ENCODE results near the gene RARRES2. TPM values are rescaled to one million over a fixed set of nuclear protein-coding genes. Genes with fewer than 3 reads are reported as not detected.
"Not testable (repeated sequence)": the region's sequence is repeated elsewhere in the genome, so short reads cannot be mapped to it uniquely, and the experiment has no call there.

The RARRES2 gene
- total RNA-seq, 1 donor from 2014 or later = 210 TPM

DNA sequence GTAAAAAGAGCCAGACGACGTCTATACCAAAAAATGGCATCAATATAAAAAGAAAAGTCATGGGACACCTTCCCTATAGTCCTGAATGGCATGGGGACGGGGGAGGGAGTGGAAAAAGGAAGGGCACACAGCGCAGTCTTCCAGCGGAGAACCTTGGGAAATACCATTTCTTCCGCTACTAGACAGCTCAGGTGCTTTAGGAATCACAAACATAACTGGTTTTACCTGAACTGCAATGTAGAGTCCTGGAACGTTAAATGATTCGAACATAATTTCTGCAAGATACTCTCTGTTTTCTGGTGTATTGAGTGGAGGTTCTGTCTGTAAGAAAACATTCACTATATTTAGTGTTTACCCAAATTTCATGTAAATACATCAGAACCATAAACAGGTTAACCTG, 46.4 kb downstream of the RARRES2 start:
- DNase-seq (ENCODE audit: low spot score) = not testable (repeated sequence)

DNA sequence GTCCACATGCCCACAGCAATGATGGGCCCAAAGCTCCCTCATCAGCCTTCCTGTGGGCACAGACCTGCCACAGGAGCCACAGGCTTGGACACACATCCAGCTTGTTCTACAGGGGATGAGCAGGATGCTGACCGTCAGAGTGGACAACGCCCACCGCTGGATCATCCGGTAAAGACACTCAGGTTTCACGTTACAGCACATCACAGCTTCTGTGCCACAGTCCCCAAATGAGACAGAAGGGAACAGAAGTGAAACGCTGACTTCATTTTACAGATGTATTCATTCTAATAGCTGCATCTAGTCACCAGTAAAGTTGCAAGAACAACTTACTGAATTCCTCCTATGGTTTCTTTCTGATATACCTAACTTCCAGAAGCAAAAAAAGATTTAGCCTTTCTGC, 51.1 kb downstream of the RARRES2 start:
- peak; percentile 35 for DNase-seq (ENCODE audit: low spot score)

DNA sequence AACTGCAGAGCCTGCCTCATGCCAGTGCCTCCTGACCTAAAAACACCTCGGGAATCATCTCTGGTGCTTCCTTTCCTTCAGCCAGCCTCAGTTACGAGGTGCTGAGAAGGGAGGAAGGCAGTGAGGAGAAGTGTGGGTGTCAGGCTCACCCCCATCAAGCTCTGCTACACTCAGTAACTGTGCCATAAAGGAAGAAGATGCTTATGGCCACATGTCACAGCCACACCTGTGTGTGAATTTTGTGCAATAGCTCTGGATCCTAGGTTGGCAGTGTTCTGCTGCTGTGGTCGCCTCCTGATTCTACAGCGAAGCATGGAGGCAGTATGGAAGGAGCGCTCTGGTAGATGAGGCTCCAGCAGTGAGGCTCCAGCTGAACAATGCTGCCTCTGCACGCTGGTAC, 52.6 kb downstream of the RARRES2 start:
- not testable (repeated sequence) for DNase-seq (ENCODE audit: low spot score)

Other genes starting within 250 kb of the RARRES2 start
- 3.9 TPM for gene LRRC61, start 18.3 kb downstream of the RARRES2 start, total RNA-seq
- 2.6 TPM for gene ACTR3C, start 18.1 kb downstream of the RARRES2 start, total RNA-seq
- 82.1 TPM for gene REPIN1, start 27.2 kb upstream of the RARRES2 start, total RNA-seq
- gene ZNF775, start 37.7 kb upstream of the RARRES2 start, total RNA-seq = 1.6 TPM
- 22.0 TPM for gene GIMAP8, start 109.0 kb upstream of the RARRES2 start, total RNA-seq
- gene GIMAP7, start 173.2 kb upstream of the RARRES2 start, total RNA-seq = 27.3 TPM
- gene GIMAP4, start 225.8 kb upstream of the RARRES2 start, total RNA-seq = 49.4 TPM

Data from mesenteric fat pad (tissue), 1 donor.